Mesenchymal stem cell (in vitro differentiated cells and primary cell): ENCODE measurements around the gene SRPK3.

Source experiments
- DNase-seq: peaks from one replicate; pipeline ENCODE4 v3.0.0-alpha.2; 2013
- H2AFZ ChIP-seq: one replicate; pipeline ENCODE4 v1.6.1; 2013; ENCODE audit warnings: low read depth, mild to moderate bottlenecking, control low read depth, inconsistent platforms, low read length, moderate library complexity
- H2AK5ac ChIP-seq: 2 replicates; pipeline ENCODE4 v1.6.1; 2013; ENCODE audit warnings: low read length, moderate library complexity, mild to moderate bottlenecking, inconsistent platforms; ENCODE audit not compliant: severe bottlenecking
- H2BK120ac ChIP-seq: one replicate; pipeline ENCODE4 v1.6.1; 2013; ENCODE audit warnings: low read depth, mild to moderate bottlenecking, inconsistent platforms, low read length, moderate library complexity
- H2BK12ac ChIP-seq, 2 experiments: one replicate each; pipeline ENCODE4 v1.6.1; 2013; ENCODE audit warnings: inconsistent platforms in 2 of 2, low read length in 2 of 2, mild to moderate bottlenecking in 2 of 2, moderate library complexity in 2 of 2, control low read depth in 1 of 2
- H2BK15ac ChIP-seq: one replicate; pipeline ENCODE4 v1.6.1; 2013; ENCODE audit warnings: mild to moderate bottlenecking, low read depth, inconsistent platforms; ENCODE audit not compliant: poor library complexity, severe bottlenecking
- H2BK5ac ChIP-seq: 2 replicates; pipeline ENCODE4 v1.6.1; 2013; ENCODE audit warnings: low read depth, mild to moderate bottlenecking, low read length, control low read depth, inconsistent platforms; ENCODE audit not compliant: poor library complexity, severe bottlenecking
- H3K14ac ChIP-seq, 2 experiments: one replicate each; pipeline ENCODE4 v1.6.1; 2013; ENCODE audit warnings: inconsistent platforms in 2 of 2, low read length in 2 of 2, control low read depth in 1 of 2, mild to moderate bottlenecking in 1 of 2, moderate library complexity in 1 of 2
- H3K18ac ChIP-seq, 2 experiments: one replicate each; pipeline ENCODE4 v1.6.1; 2013; ENCODE audit warnings: inconsistent platforms in 2 of 2, low read length in 2 of 2, control low read depth in 1 of 2, low read depth in 1 of 2, mild to moderate bottlenecking in 1 of 2
- H3K23ac ChIP-seq, 2 experiments: one replicate each; pipeline ENCODE4 v1.6.1; 2013; ENCODE audit warnings: inconsistent platforms in 2 of 2, low read length in 2 of 2, mild to moderate bottlenecking in 2 of 2, moderate library complexity in 2 of 2, control low read depth in 1 of 2
- H3K27ac ChIP-seq: 2 replicates; pipeline ENCODE4 v1.5.1; 2013; ENCODE audit warnings: mild to moderate bottlenecking, moderate library complexity, low read length, control low read depth, inconsistent platforms; ENCODE audit not compliant: poor library complexity, severe bottlenecking
- H3K27me3 ChIP-seq, 2 experiments: 2 replicates each; pipeline versions ENCODE4 v1.6.1 to v1.7.0; 2013; ENCODE audit warnings: low read length in 2 of 2, mild to moderate bottlenecking in 2 of 2, moderate library complexity in 2 of 2, control low read depth in 1 of 2, inconsistent platforms in 1 of 2; ENCODE audit not compliant: control insufficient read depth in 1 of 2, insufficient read depth in 1 of 2
- H3K36me3 ChIP-seq, 2 experiments: 2 replicates each; pipeline versions ENCODE4 v1.6.1 to v1.7.0; 2013; ENCODE audit warnings: low read length in 2 of 2, control low read depth in 1 of 2, inconsistent platforms in 1 of 2, low read depth in 1 of 2, mild to moderate bottlenecking in 1 of 2; ENCODE audit not compliant: insufficient read depth in 2 of 2, control insufficient read depth in 1 of 2
- H3K4ac ChIP-seq, 2 experiments: one replicate each; pipeline ENCODE4 v1.6.1; 2013; ENCODE audit warnings: inconsistent platforms in 2 of 2, low read length in 2 of 2, mild to moderate bottlenecking in 2 of 2, moderate library complexity in 2 of 2, control low read depth in 1 of 2, low read depth in 1 of 2
- H3K4me1 ChIP-seq: 2 replicates; pipeline ENCODE4 v1.6.1; 2013; ENCODE audit warnings: low read depth, low read length, control low read depth; ENCODE audit not compliant: control insufficient read depth, insufficient read depth
- H3K4me2 ChIP-seq: 2 replicates; pipeline ENCODE4 v1.6.1; 2013; ENCODE audit warnings: low read length, mild to moderate bottlenecking, inconsistent platforms; ENCODE audit not compliant: poor library complexity, severe bottlenecking
- H3K4me3 ChIP-seq, 2 experiments: 2 replicates each; pipeline versions ENCODE4 v1.5.1 to v1.7.0; 2013; ENCODE audit warnings: low read length in 2 of 2, mild to moderate bottlenecking in 2 of 2, control low read depth in 1 of 2, low read depth in 1 of 2; ENCODE audit not compliant: insufficient read depth in 1 of 2
- H3K79me1 ChIP-seq: replicated peaks from 2 replicates; pipeline ENCODE4 v1.6.1; 2013; ENCODE audit warnings: mild to moderate bottlenecking, control low read depth, low read length, inconsistent platforms; ENCODE audit not compliant: poor library complexity, severe bottlenecking
- H3K9ac ChIP-seq: 2 replicates; pipeline ENCODE4 v1.7.0; 2013; ENCODE audit warnings: mild to moderate bottlenecking, low read length, moderate library complexity
- H3K9me3 ChIP-seq: 2 replicates; pipeline ENCODE4 v1.7.0; 2013; ENCODE audit warnings: mild to moderate bottlenecking, low read length; ENCODE audit not compliant: control insufficient read depth
- H4K8ac ChIP-seq: one replicate; pipeline ENCODE4 v1.6.1; 2013; ENCODE audit warnings: inconsistent platforms, mild to moderate bottlenecking, low read length, moderate library complexity
- H4K91ac ChIP-seq: one replicate; pipeline ENCODE4 v1.6.1; 2013; ENCODE audit warnings: mild to moderate bottlenecking, low read length, inconsistent platforms
- WGBS: methylation state at CpG from one replicate; pipeline ENCODE4 v1.1.7; 2013; ENCODE audit warnings: mixed read lengths; 5-methylcytosine and 5-hydroxymethylcytosine counted together

The SRPK3 gene

DNA sequence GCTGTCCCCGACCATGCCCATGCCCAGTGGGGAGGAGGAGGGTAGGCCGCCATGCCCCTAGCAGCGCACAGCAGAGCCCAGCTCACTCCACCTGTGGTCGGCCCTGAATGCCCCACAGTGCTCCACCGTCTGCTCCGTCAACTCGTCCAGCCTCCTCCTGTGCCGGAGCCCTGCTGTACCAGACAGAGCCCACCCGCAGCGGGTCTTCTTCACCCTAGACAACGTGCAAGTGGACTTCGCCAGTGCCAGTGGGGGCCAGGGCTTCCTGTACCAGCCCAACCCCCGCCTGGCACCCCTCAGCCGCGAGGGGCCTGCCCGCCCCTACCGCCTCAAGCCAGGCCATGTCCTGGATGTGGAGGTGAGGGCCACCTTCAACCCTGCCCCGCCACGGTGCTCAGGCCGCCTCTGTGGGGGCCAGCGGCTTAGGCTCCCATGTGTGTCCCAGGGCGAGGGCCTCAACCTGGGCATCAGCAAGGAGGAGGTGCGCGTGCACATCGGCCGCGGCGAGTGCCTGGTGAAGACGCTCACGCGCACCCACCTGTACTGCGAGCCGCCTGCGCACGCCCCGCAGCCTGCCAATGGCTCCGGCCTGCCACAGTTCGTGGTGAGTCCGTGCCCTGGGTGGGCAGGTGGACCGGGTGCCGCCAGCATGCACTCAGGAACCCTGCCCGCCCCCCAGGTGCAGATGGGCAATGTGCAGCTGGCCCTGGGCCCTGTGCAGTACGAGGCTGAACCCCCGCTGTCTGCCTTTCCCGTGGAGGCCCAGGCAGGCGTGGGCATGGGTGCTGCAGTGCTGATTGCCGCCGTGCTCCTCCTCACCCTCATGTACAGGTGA is 6.9 kb upstream of the SRPK3 start:
- Histone ChIP-seq H3K14ac (no peak overlapping the region), H2BK120ac (no peak overlapping the region), H3K27ac (no peak overlapping the region), H2BK12ac (no peak overlapping the region), H2BK5ac (no peak overlapping the region), H3K23ac (no peak overlapping the region), H3K27me3 (no peaks in the 10 kb centered on the region), H3K9me3 (no peaks in the 10 kb centered on the region), H3K9ac (no peak overlapping the region), H4K8ac (no peak overlapping the region), H2AK5ac (no peak overlapping the region), H3K79me1 (no peaks in the 10 kb centered on the region), H3K4me2 (no peak overlapping the region), H3K18ac (no peak overlapping the region), H3K4me3 (no peak overlapping the region), H2BK15ac (no peak overlapping the region), H3K4ac (no peak overlapping the region), H4K91ac (no peak overlapping the region), H3K36me3 (peaks cover 6 to 92% of the 10 kb centered on the region in 2 experiments), H2AFZ (no peak overlapping the region), H3K4me1 (peaks cover 1% of the 10 kb centered on the region)
- DNase-seq, result no peak
- WGBS, result 93% methylated on average over 44 of the region's 48 CpGs

DNA sequence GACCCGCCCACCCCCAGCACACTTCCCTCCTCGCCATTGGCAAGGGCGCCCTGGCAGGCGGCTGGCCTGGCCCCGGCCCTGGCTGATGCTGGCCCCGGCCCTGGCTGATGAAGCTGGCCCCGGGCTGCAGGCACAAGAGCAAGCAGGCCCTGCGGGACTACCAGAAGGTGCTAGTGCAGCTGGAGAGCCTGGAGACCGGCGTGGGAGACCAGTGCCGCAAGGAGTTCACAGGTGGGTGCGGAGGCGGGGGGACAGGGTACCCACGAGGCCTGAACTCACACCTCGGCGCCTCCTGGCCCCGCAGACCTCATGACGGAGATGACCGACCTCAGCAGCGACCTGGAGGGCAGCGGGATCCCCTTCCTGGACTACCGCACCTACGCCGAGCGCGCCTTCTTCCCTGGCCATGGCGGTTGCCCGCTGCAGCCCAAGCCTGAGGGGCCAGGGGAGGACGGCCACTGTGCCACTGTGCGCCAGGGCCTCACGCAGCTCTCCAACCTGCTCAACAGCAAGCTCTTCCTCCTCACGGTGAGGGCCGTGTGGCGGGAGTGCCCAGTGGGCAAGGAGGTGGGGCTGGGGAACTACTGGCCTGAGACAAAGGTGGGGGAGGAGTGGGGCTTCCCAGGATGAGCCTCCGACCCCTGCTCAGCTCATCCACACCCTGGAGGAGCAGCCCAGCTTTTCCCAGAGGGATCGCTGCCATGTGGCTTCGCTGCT is 6.1 kb upstream of the SRPK3 start:
- H4K91ac ChIP-seq, result no peak overlapping the region
- H3K14ac ChIP-seq, result no peak overlapping the region
- no peak overlapping the region for H3K23ac ChIP-seq
- H2BK120ac ChIP-seq, result no peak overlapping the region
- H3K4ac ChIP-seq, result no peak overlapping the region
- no peaks in the 10 kb centered on the region for H3K9me3 ChIP-seq
- 97% methylated on average over 12 of the region's 37 CpGs for WGBS
- no peak for DNase-seq
- no peaks in the 10 kb centered on the region for H3K79me1 ChIP-seq
- H3K9ac ChIP-seq, result no peak overlapping the region
- H2AFZ ChIP-seq, result no peak overlapping the region
- peaks cover 0 to 1% of the 10 kb centered on the region in 2 experiments for H3K27me3 ChIP-seq
- H2AK5ac ChIP-seq, result no peak overlapping the region
- H2BK15ac ChIP-seq, result no peak overlapping the region
- no peak overlapping the region for H3K4me2 ChIP-seq
- peaks cover 1% of the 10 kb centered on the region for H3K4me1 ChIP-seq
- no peak overlapping the region for H2BK12ac ChIP-seq
- H4K8ac ChIP-seq, result no peak overlapping the region
- H2BK5ac ChIP-seq, result no peak overlapping the region
- H3K36me3 ChIP-seq, result peaks cover 3 to 84% of the 10 kb centered on the region in 2 experiments
- no peak overlapping the region for H3K27ac ChIP-seq
- no peak overlapping the region for H3K18ac ChIP-seq
- H3K4me3 ChIP-seq, result no peak overlapping the region

DNA sequence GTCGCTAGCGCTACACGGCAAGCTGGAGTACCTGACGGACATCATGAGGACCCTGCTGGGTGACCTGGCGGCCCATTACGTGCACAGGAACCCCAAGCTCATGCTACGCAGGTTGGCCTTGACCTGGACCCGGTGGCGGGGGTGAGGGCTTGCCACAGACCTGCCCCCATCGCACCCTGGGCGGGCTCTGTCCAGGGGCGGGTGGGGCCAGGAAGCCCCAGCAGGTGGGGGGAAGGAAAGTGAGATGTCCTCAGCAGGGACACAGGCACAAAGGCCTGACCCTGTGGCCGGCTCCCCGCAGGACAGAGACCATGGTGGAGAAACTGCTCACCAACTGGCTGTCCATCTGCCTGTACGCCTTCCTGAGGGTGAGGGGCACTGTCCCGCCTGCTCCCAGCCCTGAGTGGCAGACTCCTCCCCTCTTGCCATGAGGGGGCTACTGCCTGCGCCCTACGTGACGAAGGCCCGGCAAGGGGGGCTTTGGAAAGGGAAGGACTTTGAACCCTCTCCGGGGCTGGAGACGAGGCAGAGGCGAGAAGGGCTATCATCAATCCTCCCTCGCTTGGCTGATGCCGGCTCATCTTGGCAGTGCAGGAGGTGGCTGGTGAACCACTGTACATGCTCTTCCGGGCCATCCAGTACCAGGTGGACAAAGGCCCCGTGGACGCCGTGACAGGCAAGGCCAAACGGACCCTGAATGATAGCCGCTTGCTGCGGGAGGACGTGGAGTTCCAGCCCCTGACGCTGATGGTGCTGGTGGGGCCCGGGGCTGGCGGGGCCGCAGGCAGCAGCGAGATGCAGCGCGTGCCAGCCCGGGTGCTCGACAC is 5.3 kb upstream of the SRPK3 start:
- no peaks in the 10 kb centered on the region for H3K9me3 ChIP-seq
- no peak overlapping the region for H3K23ac ChIP-seq
- no peak overlapping the region for H3K18ac ChIP-seq
- no peak overlapping the region for H3K9ac ChIP-seq
- no peak for DNase-seq
- no peak overlapping the region for H3K14ac ChIP-seq
- WGBS, result 96% methylated on average over 32 of the region's 42 CpGs
- H3K27ac ChIP-seq, result no peak overlapping the region
- H4K8ac ChIP-seq, result no peak overlapping the region
- no peak overlapping the region for H2BK15ac ChIP-seq
- H2BK5ac ChIP-seq, result no peak overlapping the region
- H3K27me3 ChIP-seq, result peaks cover 0 to 5% of the 10 kb centered on the region in 2 experiments
- no peaks in the 10 kb centered on the region for H3K4me1 ChIP-seq
- no peak overlapping the region for H2BK12ac ChIP-seq
- no peaks in the 10 kb centered on the region for H3K79me1 ChIP-seq
- H2AFZ ChIP-seq, result no peak overlapping the region
- H3K36me3 ChIP-seq, result peaks cover 3 to 76% of the 10 kb centered on the region in 2 experiments
- H3K4ac ChIP-seq, result no peak overlapping the region
- H3K4me2 ChIP-seq, result no peak overlapping the region
- no peak overlapping the region for H2BK120ac ChIP-seq
- no peak overlapping the region for H3K4me3 ChIP-seq
- H2AK5ac ChIP-seq, result no peak overlapping the region
- H4K91ac ChIP-seq, result no peak overlapping the region
